GM06990 (cell line): ENCODE data around the gene LAMTOR5.

Source experiments
- DNase-seq: peaks from one replicate; pipeline ENCODE4 v3.0.0-alpha.2; 2011; ENCODE audit not compliant: insufficient read length; ENCODE audit errors: extremely low read depth
- H3K27me3 ChIP-seq: replicated peaks from 2 replicates; pipeline ENCODE4 v1.6.0; 2011; ENCODE audit warnings: low read length; ENCODE audit not compliant: control insufficient read depth, insufficient read depth
- H3K36me3 ChIP-seq: 2 replicates; pipeline ENCODE4 v1.5.1; 2011; ENCODE audit warnings: low read length; ENCODE audit not compliant: control insufficient read depth, insufficient read depth
- H3K4me3 ChIP-seq: replicated peaks from 2 replicates; pipeline ENCODE4 v1.5.1; 2011; ENCODE audit warnings: low read depth, mild to moderate bottlenecking, control low read depth, low read length
- CTCF ChIP-seq: IDR thresholded peaks from 2 replicates; pipeline ENCODE4 v1.5.1; 2011; ENCODE audit warnings: low read length, control low read depth, mild to moderate bottlenecking, inconsistent platforms; ENCODE audit not compliant: insufficient read depth, poor library complexity, severe bottlenecking

LAMTOR5 gene

GRCh38 chr1:110452330-110452729 is 44.8 kb upstream of the LAMTOR5 start:
- TF ChIP-seq CTCF = no peak
- no peaks in the 10 kb centered on the region for H3K36me3 ChIP-seq
- H3K4me3 ChIP-seq = no peak overlapping the region
- no peak for DNase-seq
- H3K27me3 ChIP-seq = peaks cover 2% of the 10 kb centered on the region

DNA sequence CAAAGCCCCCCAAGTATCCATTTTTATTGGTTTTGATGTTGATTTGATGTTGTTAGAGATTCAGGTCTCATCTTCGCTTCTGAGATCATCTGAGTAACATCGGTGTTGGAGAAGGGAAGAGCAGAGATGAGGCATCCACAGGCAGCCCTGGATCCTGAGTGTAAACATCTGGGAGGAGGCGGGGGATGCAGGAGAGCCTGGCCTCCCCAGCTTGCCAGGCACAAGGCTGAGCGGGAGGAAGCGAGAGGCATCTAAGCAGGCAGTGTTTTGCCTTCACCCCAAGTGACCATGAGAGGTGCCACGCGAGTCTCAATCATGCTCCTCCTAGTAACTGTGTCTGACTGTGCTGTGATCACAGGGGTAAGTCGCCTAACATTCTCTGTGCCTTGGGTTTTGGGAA is 43.4 kb upstream of the LAMTOR5 start, which contains the start of gene PROK1:
Gene PROK1 (plus strand): TSS at position 221 of the 400 bp plus-strand sequence. CDS start 68 bp downstream, at position 289.
- no peak for DNase-seq
- no peak for TF ChIP-seq CTCF
- Histone ChIP-seq H3K27me3 (peaks cover 2% of the 10 kb centered on the region), H3K4me3 (no peak within 1 kb of the TSS), H3K36me3 (no peaks in the 10 kb centered on the region)

- no peak overlapping the region for H3K4me3 ChIP-seq
- DNase-seq = no peak
- no peaks in the 10 kb centered on the region for H3K36me3 ChIP-seq
- no peak for TF ChIP-seq CTCF
- peaks cover 2% of the 10 kb centered on the region for H3K27me3 ChIP-seq
These were observed 42.5 kb upstream of the LAMTOR5 start for GRCh38 chr1:110449661-110450651.

- no peaks in the 10 kb centered on the region for H3K36me3 ChIP-seq
- no peaks in the 10 kb centered on the region; the same call in none of the 2 replicates for H3K27me3 ChIP-seq
- no peak for DNase-seq
- no peak for TF ChIP-seq CTCF
- H3K4me3 ChIP-seq = no peak overlapping the region
These were observed 37.1 kb upstream of the LAMTOR5 start for GRCh38 chr1:110444561-110444960.

- TF ChIP-seq CTCF = no peak
- no peak for DNase-seq
- Histone ChIP-seq H3K36me3 (no peaks in the 10 kb centered on the region), H3K27me3 (no peaks in the 10 kb centered on the region; the same call in none of the 2 replicates), H3K4me3 (no peak overlapping the region)
These were observed 36.0 kb upstream of the LAMTOR5 start for GRCh38 chr1:110443451-110443850.
